IMR-90 (cell line): ENCODE measurements around the gene LENEP. TPM values are rescaled to one million over a fixed set of nuclear protein-coding genes. Genes with fewer than 3 reads are reported as not detected.

Experiments used
- ATAC-seq: fragments of 200-7000 bp; cut with Tn5 transposase; 2 replicates; pipeline ENCODE4 v1.9.1; 2020; ENCODE audit warnings: low read depth, mild to moderate bottlenecking, moderate library complexity
- BruUV-seq: library from RNA; stranded (reverse); fragments of 400-500 nt; replicated peaks from 2 replicates; lab custom pipeline; 2021; lab: Mats Ljungman, UMichigan
- CTCF ChIA-PET: fragments of 300-600 bp; formaldehyde crosslinking; extraction: SDS; loops from one replicate; lab custom pipeline; 2021; ENCODE audit warnings: antibody characterized with exemption; lab: Yijun Ruan, JAX
- POLR2A ChIA-PET: fragments of 300-600 bp; sonication (Branson Sonifier 250); formaldehyde crosslinking; loops from one replicate; lab custom pipeline; 2022; ENCODE audit warnings: antibody characterized with exemption; ENCODE audit not compliant: unreplicated experiment; lab: Charles Lee
- DNase-seq: peaks from one replicate; pipeline ENCODE4 v3.0.0; 2013
- H2AFZ ChIP-seq: replicated peaks from 2 replicates; pipeline ENCODE3; 2013; ENCODE audit warnings: low read length, mild to moderate bottlenecking; ENCODE audit not compliant: poor library complexity
- H2AK5ac ChIP-seq: 2 replicates; pipeline ENCODE4 v1.6.1; 2013; ENCODE audit warnings: low read depth, low read length, inconsistent platforms
- H2AK9ac ChIP-seq: replicated peaks from 2 replicates; pipeline ENCODE3; 2013; ENCODE audit warnings: mild to moderate bottlenecking, low read depth, low read length, moderate library complexity; ENCODE audit not compliant: poor library complexity
- H2BK120ac ChIP-seq: 2 replicates; pipeline ENCODE4 v1.6.1; 2013; ENCODE audit warnings: low read depth, low read length, inconsistent platforms
- H2BK15ac ChIP-seq: 3 replicates; pipeline ENCODE4 v1.6.1; 2013; ENCODE audit warnings: low read depth, low read length, inconsistent platforms
- H2BK20ac ChIP-seq: 2 replicates; pipeline ENCODE4 v1.6.1; 2013; ENCODE audit warnings: low read depth, mild to moderate bottlenecking, inconsistent platforms, low read length, moderate library complexity
- H2BK5ac ChIP-seq: 2 replicates; pipeline ENCODE4 v1.6.1; 2013; ENCODE audit warnings: mild to moderate bottlenecking, low read depth, low read length, inconsistent platforms; ENCODE audit not compliant: poor library complexity, severe bottlenecking
- H3K14ac ChIP-seq: replicated peaks from 2 replicates; pipeline ENCODE4 v1.6.1; 2013; ENCODE audit warnings: low read depth, low read length, inconsistent platforms
- H3K18ac ChIP-seq: 2 replicates; pipeline ENCODE4 v1.6.1; 2013; ENCODE audit warnings: low read depth, low read length, control low read depth
- H3K23ac ChIP-seq: 2 replicates; pipeline ENCODE4 v1.6.1; 2013; ENCODE audit warnings: low read depth, low read length, inconsistent platforms
- H3K27ac ChIP-seq: 2 replicates; pipeline ENCODE4 v1.5.1; 2013; ENCODE audit warnings: mild to moderate bottlenecking, control low read depth, low read length; ENCODE audit not compliant: insufficient read depth
- H3K27me3 ChIP-seq: 2 replicates; pipeline ENCODE4 v1.6.1; 2013; ENCODE audit warnings: low read length; ENCODE audit not compliant: control insufficient read depth, insufficient read depth
- H3K36me3 ChIP-seq: 2 replicates; pipeline ENCODE4 v1.6.1; 2013; ENCODE audit warnings: low read length, mixed read lengths; ENCODE audit not compliant: control insufficient read depth, insufficient read depth
- H3K4ac ChIP-seq: 2 replicates; pipeline ENCODE4 v1.6.1; 2013; ENCODE audit warnings: low read depth, low read length, inconsistent platforms
- H3K4me1 ChIP-seq: 2 replicates; pipeline ENCODE4 v1.6.1; 2013; ENCODE audit warnings: low read length, mixed read lengths; ENCODE audit not compliant: control insufficient read depth, insufficient read depth
- H3K4me2 ChIP-seq: 2 replicates; pipeline ENCODE4 v1.6.1; 2013; ENCODE audit warnings: low read depth, mild to moderate bottlenecking, control low read depth, low read length, moderate library complexity
- H3K4me3 ChIP-seq: 2 replicates; pipeline ENCODE4 v1.5.1; 2013; ENCODE audit warnings: low read depth, mild to moderate bottlenecking, control low read depth, low read length, moderate library complexity; ENCODE audit not compliant: insufficient read depth
- H3K56ac ChIP-seq: 2 replicates; pipeline ENCODE4 v1.6.1; 2013; ENCODE audit warnings: low read length, inconsistent platforms; ENCODE audit not compliant: insufficient read depth; ENCODE audit errors: extremely low read depth
- H3K79me1 ChIP-seq, 2 experiments: 2 replicates each; pipeline ENCODE4 v1.6.1; 2013; ENCODE audit warnings: low read length in 2 of 2, inconsistent platforms in 1 of 2, low read depth in 1 of 2
- H3K9ac ChIP-seq: 2 replicates; pipeline ENCODE4 v1.6.1; 2013; ENCODE audit warnings: low read depth, low read length, control low read depth
- H3K9me1 ChIP-seq: 2 replicates; pipeline ENCODE4 v1.6.1; 2013; ENCODE audit warnings: low read length, inconsistent platforms; ENCODE audit not compliant: insufficient read depth
- H3K9me3 ChIP-seq: 2 replicates; pipeline ENCODE4 v1.6.1; 2013; ENCODE audit warnings: low read length; ENCODE audit not compliant: control insufficient read depth, insufficient read depth
- H4K20me1 ChIP-seq: 2 replicates; pipeline ENCODE4 v1.6.1; 2013; ENCODE audit warnings: low read length, inconsistent platforms; ENCODE audit not compliant: insufficient read depth
- H4K5ac ChIP-seq: 2 replicates; pipeline ENCODE4 v1.6.1; 2013; ENCODE audit warnings: mild to moderate bottlenecking, low read depth, low read length, control low read depth
- H4K8ac ChIP-seq, 2 experiments: 2 replicates each; pipeline ENCODE4 v1.6.1; 2013; ENCODE audit warnings: low read depth in 2 of 2, low read length in 2 of 2, control low read depth in 1 of 2, inconsistent platforms in 1 of 2
- H4K91ac ChIP-seq: 2 replicates; pipeline ENCODE4 v1.6.1; 2013; ENCODE audit warnings: low read depth, low read length, inconsistent platforms; ENCODE audit not compliant: insufficient read depth
- RAD21 ChIP-seq: IDR thresholded peaks from 2 replicates; pipeline ENCODE4 v1.6.1; 2012; ENCODE audit warnings: low read length, improper control_type of control experiment
- USF2 ChIP-seq: fragments of 150-350 bp; IDR thresholded peaks from 2 replicates; pipeline ENCODE4 v1.6.1; 2017; ENCODE audit warnings: mild to moderate bottlenecking, antibody characterized with exemption, low read length, low read depth
- WGBS, 2 experiments: methylation state at CpG; one replicate each; pipeline versions ENCODE4 v1.1.5 to v1.1.7; 2013; ENCODE audit warnings: missing lambda C conversion rate in 2 of 2; ENCODE audit not compliant: insufficient read length in 1 of 2; ENCODE audit errors: extremely low coverage in 2 of 2; 5-methylcytosine and 5-hydroxymethylcytosine counted together
- dilution Hi-C: fragments of 300-500 bp; cut with HindIII; formaldehyde crosslinking; loops from one replicate; pipeline ENCODE4 v1.14.3; 2018; ENCODE audit warnings: low sequenced_read_pairs; ENCODE audit not compliant: unreplicated experiment
- in situ Hi-C: fragments of 300-500 bp; cut with MboI; formaldehyde crosslinking; loops from 3 replicates; pipeline ENCODE4 v1.14.3; 2019; ENCODE audit warnings: low sequenced_read_pairs, inconsistent platforms, mixed read lengths
- intact Hi-C: fragments of 100-400 bp; cut with micrococcal nuclease; formaldehyde crosslinking; loops from 2 replicates; pipeline ENCODE4 v1.10.0; 2022
- polyA plus RNA-seq, 3 experiments: library from polyadenylated mRNA; depleted of rRNA; stranded (reverse); fragments of >200 nt; gene quantifications; 2 replicates each; pipeline ENCODE4 v1.2.3, GENCODE V29; 2012; ENCODE audit warnings: low replicate concordance in 1 of 3
- total RNA-seq: library from RNA; depleted of rRNA; stranded (reverse); fragments of >200 nt; gene quantifications from 2 replicates; pipeline ENCODE4 v1.2.3, GENCODE V29; 2012

LENEP gene
- total and polyA plus RNA-seq, 2 of the 4 experiments (the other 2 are of a cell fraction), result not detected

DNA sequence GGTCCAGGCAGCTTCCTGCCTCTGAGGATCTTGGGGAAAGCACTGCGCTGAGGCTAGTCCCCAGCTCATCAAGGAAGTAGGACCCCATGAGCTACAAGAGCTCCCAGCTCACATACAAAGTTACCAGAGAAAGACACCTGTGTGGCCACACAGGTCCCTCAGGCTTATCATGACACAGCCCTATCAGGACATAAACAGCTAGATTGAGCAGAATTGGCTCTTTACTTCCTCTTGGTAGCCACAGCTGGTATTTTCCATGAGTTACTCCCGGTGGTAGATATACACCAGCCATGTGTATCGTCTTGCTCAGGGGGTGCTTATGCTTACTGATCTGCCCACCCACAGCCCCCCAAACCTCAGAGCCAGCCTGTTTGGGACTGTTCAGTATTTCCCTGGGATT lies 1.2 kb downstream of the LENEP start:
- no peak overlapping the region; the same call in 1 of the 2 replicates for H2BK20ac ChIP-seq
- ChIA-PET POLR2A (no interaction called here), CTCF (interaction anchor here (0.6 to 1.6 kb wide), 3 partner anchors 23 to 634 kb away, joined by 3 to 5 read pairs (median 4); no protein-coding TSS in a partner anchor)
- no peak overlapping the region for H3K4me2 ChIP-seq
- TF ChIP-seq RAD21, result no peak
- TF ChIP-seq USF2, result no peak
- DNase-seq (no peak), ATAC-seq (no peak)
- no peaks in the 10 kb centered on the region for H3K27me3 ChIP-seq
- no peak overlapping the region for H3K14ac ChIP-seq
- peaks cover 7% of the 10 kb centered on the region for H3K9me1 ChIP-seq
- no peak overlapping the region for H3K4me3 ChIP-seq
- no peak overlapping the region for H3K18ac ChIP-seq
- H2AK9ac ChIP-seq, result peak overlapping the region; percentile 11
- in situ Hi-C loops (no loop called here), intact Hi-C loops (no loop called here), dilution Hi-C loops (no loop called here)
- peaks cover 7% of the 10 kb centered on the region for H3K4me1 ChIP-seq
- H2AFZ ChIP-seq, result no peak overlapping the region
- H3K4ac ChIP-seq, result no peak overlapping the region; the same call in 1 of the 2 replicates
- H3K9ac ChIP-seq, result no peak overlapping the region
- H3K9me3 ChIP-seq, result no peaks in the 10 kb centered on the region
- H3K56ac ChIP-seq, result no peak overlapping the region
- H2BK15ac ChIP-seq, result no peak overlapping the region
- no TSS peak for BruUV-seq
- no peak overlapping the region for H2AK5ac ChIP-seq
- no peak overlapping the region for H4K91ac ChIP-seq
- H3K27ac ChIP-seq, result no peak overlapping the region
- peak overlapping the region; percentile 53; the same call in 1 of the 2 replicates for H3K23ac ChIP-seq
- H2BK5ac ChIP-seq, result no peak overlapping the region
- no peak overlapping the region for H2BK120ac ChIP-seq
- no peak overlapping the region for H4K8ac ChIP-seq
- no peaks in the 10 kb centered on the region for H4K20me1 ChIP-seq
- no peak overlapping the region; the same call in 1 of the 2 replicates for H4K5ac ChIP-seq
- WGBS, 2 experiments, result no CpG with 5 or more reads among the region's 3 CpGs
- H3K79me1 ChIP-seq, result peaks cover 4 to 15% of the 10 kb centered on the region in 2 experiments
- peaks cover 9% of the 10 kb centered on the region for H3K36me3 ChIP-seq
